ENCODE results near the gene ENO3.

DNA sequence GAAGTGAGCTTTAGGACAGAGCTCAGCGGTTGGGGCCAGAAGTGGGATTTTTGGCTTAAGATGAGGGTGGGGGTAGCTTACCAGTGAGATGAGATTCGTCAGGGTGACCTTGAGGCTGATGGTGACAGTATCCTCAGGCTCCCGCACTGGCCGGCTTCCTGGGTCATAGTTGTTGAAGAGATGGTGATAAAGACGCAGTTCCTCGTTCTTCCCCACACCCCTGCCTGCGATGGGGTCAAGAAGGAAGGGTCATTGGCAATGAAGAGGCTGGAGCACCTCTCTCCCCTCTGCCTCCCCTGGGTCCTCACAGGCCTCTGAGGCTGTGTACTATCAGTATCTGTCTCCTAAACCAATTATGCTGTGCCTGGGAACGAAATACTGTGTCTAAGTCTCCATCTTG lies 48.4 kb upstream of the ENO3 start:
- TF ChIP-seq, protein P1, sequence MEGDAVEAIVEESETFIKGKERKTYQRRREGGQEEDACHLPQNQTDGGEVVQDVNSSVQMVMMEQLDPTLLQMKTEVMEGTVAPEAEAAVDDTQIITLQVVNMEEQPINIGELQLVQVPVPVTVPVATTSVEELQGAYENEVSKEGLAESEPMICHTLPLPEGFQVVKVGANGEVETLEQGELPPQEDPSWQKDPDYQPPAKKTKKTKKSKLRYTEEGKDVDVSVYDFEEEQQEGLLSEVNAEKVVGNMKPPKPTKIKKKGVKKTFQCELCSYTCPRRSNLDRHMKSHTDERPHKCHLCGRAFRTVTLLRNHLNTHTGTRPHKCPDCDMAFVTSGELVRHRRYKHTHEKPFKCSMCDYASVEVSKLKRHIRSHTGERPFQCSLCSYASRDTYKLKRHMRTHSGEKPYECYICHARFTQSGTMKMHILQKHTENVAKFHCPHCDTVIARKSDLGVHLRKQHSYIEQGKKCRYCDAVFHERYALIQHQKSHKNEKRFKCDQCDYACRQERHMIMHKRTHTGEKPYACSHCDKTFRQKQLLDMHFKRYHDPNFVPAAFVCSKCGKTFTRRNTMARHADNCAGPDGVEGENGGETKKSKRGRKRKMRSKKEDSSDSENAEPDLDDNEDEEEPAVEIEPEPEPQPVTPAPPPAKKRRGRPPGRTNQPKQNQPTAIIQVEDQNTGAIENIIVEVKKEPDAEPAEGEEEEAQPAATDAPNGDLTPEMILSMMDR (conservative IDR thresholded peaks at IDR 0.05; ENCODE audit: low read depth in 2 of 2) = no peak
- TF ChIP-seq EZH2 (IDR thresholded peaks at IDR 0.05; ENCODE audit: low read depth, unreplicated experiment) (no peak), POLR2AphosphoS5 (IDR thresholded peaks at IDR 0.05; ENCODE audit: low read depth) (no peak), NANOG (IDR thresholded peaks at IDR 0.05; ENCODE audit: borderline replicate concordance) (no peak), STAT1 (IDR thresholded peaks at IDR 0.05; ENCODE audit: unreplicated experiment) (no peak), CREB1 (CRISPR knock-in tag; IDR thresholded peaks at IDR 0.05; ENCODE audit: low read depth) (no peak), EZH2phosphoT487 (IDR thresholded peaks at IDR 0.05; ENCODE audit: unreplicated experiment) (no peak), ZNF114 (CRISPR knock-in tag; IDR thresholded peaks at IDR 0.05) (no peak), JUNB (IDR thresholded peaks at IDR 0.05; ENCODE audit: unreplicated experiment) (no peak), ZNF331 (CRISPR knock-in tag; IDR thresholded peaks at IDR 0.05; ENCODE audit: low read depth) (no peak)
- TF ChIP-seq, protein P2, sequence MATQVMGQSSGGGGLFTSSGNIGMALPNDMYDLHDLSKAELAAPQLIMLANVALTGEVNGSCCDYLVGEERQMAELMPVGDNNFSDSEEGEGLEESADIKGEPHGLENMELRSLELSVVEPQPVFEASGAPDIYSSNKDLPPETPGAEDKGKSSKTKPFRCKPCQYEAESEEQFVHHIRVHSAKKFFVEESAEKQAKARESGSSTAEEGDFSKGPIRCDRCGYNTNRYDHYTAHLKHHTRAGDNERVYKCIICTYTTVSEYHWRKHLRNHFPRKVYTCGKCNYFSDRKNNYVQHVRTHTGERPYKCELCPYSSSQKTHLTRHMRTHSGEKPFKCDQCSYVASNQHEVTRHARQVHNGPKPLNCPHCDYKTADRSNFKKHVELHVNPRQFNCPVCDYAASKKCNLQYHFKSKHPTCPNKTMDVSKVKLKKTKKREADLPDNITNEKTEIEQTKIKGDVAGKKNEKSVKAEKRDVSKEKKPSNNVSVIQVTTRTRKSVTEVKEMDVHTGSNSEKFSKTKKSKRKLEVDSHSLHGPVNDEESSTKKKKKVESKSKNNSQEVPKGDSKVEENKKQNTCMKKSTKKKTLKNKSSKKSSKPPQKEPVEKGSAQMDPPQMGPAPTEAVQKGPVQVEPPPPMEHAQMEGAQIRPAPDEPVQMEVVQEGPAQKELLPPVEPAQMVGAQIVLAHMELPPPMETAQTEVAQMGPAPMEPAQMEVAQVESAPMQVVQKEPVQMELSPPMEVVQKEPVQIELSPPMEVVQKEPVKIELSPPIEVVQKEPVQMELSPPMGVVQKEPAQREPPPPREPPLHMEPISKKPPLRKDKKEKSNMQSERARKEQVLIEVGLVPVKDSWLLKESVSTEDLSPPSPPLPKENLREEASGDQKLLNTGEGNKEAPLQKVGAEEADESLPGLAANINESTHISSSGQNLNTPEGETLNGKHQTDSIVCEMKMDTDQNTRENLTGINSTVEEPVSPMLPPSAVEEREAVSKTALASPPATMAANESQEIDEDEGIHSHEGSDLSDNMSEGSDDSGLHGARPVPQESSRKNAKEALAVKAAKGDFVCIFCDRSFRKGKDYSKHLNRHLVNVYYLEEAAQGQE (IDR thresholded peaks at IDR 0.05; ENCODE audit: unreplicated experiment) = no peak
- TF ChIP-seq, protein P3, sequence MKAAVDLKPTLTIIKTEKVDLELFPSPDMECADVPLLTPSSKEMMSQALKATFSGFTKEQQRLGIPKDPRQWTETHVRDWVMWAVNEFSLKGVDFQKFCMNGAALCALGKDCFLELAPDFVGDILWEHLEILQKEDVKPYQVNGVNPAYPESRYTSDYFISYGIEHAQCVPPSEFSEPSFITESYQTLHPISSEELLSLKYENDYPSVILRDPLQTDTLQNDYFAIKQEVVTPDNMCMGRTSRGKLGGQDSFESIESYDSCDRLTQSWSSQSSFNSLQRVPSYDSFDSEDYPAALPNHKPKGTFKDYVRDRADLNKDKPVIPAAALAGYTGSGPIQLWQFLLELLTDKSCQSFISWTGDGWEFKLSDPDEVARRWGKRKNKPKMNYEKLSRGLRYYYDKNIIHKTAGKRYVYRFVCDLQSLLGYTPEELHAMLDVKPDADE (IDR thresholded peaks at IDR 0.05) = no peak
